Epithelial cell of esophagus (primary cell): ENCODE results near the gene OAT.

ENCODE experiments used
- DNase-seq: peaks from one replicate; pipeline ENCODE4 v3.0.0; 2010; ENCODE audit warnings: low read depth
- H3K4me3 ChIP-seq: 2 replicates; pipeline ENCODE4 v1.5.1; 2011; ENCODE audit warnings: mild to moderate bottlenecking, low read length, control low read depth
- TF ChIP-seq, protein P1 (sequence below): IDR thresholded peaks from 2 replicates; pipeline ENCODE4 v1.5.1; 2011; ENCODE audit warnings: low read depth, mild to moderate bottlenecking, low read length, control low read depth, inconsistent platforms; ENCODE audit not compliant: insufficient read depth; ENCODE audit errors: missing control alignments

Gene OAT

DNA sequence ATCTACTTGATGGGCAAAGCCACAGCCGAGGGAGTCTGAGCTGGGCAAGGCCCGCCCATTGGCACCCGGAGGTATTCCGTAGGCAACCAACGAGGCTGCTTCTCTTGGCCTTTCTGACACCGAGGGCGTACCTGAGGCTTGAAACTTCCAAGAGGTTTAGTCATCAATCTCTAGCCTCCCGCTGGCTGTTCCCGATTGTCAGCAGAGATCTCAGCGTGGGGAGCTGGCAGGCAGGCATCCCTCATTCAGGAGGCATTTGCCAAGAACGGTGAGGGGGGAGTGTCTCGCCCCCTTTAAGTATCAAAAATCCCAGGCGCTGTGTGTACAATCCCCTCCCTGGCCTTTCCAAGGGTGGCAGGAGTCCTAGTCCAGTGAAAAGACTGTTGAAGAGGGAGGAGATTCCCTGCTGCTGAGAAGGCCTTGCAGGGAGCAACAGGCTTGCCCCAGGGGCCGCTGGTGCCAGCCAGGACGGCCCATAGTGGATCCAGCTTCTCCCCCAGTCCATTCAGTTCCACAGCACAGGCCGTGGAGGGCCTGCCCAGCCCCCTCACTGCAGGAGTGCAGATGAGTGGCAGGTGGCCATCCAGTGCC, 39.7 kb downstream of the OAT start:
- peak; percentile 92 for DNase-seq
- no peak overlapping the region for H3K4me3 ChIP-seq
- TF ChIP-seq, protein P1, sequence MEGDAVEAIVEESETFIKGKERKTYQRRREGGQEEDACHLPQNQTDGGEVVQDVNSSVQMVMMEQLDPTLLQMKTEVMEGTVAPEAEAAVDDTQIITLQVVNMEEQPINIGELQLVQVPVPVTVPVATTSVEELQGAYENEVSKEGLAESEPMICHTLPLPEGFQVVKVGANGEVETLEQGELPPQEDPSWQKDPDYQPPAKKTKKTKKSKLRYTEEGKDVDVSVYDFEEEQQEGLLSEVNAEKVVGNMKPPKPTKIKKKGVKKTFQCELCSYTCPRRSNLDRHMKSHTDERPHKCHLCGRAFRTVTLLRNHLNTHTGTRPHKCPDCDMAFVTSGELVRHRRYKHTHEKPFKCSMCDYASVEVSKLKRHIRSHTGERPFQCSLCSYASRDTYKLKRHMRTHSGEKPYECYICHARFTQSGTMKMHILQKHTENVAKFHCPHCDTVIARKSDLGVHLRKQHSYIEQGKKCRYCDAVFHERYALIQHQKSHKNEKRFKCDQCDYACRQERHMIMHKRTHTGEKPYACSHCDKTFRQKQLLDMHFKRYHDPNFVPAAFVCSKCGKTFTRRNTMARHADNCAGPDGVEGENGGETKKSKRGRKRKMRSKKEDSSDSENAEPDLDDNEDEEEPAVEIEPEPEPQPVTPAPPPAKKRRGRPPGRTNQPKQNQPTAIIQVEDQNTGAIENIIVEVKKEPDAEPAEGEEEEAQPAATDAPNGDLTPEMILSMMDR = no peak

DNA sequence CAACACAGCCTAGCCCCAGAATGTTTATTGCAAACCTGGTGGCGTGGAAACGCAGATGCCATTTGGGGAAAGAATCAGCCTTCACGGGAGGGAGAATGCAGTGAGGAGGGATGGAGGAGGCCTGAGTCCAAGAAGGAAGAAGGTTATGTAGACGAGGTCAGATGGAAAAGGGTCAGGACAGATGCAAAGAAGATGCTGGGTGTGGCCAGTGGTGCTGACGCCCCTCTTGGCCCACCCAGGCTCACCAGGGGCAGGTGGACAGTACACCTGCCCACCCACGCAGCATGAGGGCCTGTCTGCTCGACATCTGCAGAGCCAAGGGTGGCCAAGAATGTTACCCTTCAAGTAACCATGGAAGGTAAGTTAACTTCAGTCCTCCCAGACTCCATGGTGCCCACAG, 40.5 kb downstream of the OAT start:
- TF ChIP-seq, protein P1 = no peak
- no peak for DNase-seq
- H3K4me3 ChIP-seq = no peak overlapping the region

DNA sequence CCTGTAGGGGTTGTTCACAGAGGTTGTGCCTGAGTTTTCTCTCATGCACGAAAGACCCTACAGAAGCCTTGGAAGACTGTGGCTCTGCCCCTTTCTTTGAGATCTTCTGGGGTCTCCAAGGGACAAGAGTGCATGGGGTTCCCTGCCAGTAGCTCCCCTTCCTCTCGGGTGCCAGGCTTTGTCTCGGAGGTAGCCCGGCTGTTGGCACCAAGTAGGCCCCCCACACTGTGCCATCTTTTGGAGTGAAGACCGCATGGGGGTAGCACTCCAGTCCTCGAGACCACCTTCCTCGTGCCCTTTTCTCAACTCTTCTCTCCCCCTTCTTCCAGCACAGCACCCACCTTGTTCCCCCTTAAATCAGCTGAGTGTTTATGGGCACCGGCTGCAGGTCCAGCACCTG, 41.6 kb downstream of the OAT start:
- DNase-seq = no peak
- no peak overlapping the region for H3K4me3 ChIP-seq
- TF ChIP-seq, protein P1 = no peak

DNA sequence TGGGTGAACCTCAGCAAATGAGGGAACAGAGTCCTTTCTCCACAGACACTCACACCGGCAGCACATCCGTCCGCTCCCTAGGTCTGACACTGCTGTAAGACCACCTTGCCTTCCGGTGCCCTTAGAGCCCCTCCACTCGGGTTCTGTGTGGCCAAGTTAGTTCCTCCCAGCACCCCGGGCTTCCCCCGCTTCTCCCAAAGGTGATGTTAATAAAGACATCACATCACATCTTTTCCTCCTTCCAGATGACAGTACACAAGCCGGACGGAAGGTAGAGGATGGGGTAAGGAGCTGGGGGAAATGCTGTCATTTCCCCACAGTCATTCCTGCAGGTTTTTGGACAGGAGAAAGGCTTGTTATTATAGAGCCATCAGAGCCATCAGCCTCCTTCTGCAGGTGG, 42.3 kb downstream of the OAT start:
- TF ChIP-seq, protein P1 = no peak
- no peak for DNase-seq
- no peak overlapping the region for H3K4me3 ChIP-seq

DNA sequence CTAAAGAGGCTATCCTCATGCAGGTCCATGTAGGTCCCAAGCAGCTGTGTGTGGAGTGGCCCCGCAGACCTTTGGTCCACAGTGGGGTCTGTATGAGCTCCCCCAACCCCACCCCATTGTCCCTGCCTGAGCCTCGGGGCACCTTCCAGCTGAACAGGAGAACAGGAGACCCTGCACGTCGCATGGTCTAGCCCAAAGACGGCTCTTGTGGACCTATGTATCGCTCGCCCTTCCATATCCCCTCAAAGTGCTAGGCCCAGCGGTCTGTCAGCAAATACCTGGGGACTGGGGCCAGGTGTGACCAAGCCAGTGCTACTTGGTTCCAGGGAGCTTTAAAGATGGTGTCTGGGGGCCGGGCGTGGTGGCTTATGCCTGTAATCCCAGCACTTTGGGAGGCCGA, 43.0 kb downstream of the OAT start:
- H3K4me3 ChIP-seq = no peak overlapping the region
- no peak for DNase-seq
- TF ChIP-seq, protein P1 = no peak

- no peak for DNase-seq
- TF ChIP-seq, protein P1 = no peak
- H3K4me3 ChIP-seq = no peak overlapping the region
Observed at GRCh38 chr10:124375353-124375614, 43.4 kb downstream of the OAT start.

- TF ChIP-seq, protein P1 = no peak
Observed at GRCh38 chr10:124374535-124375352, 44.0 kb downstream of the OAT start.

More at GRCh38 chr10:124374535-124375352, 44.0 kb downstream of the OAT start:
- H3K4me3 ChIP-seq = no peak overlapping the region
- no peak for DNase-seq
